Muscle layer of colon (tissue), 2 donors: ENCODE measurements around the gene RGS11.

Experiments
- H3K27ac ChIP-seq: one replicate; pipeline ENCODE4 v1.7.0; 2013; ENCODE audit warnings: low read depth, mild to moderate bottlenecking, low read length, moderate library complexity
- H3K27me3 ChIP-seq, 2 donors: one replicate each; pipeline ENCODE4 v1.7.0; 2013; ENCODE audit warnings: low read length in 2 of 2, mild to moderate bottlenecking in 2 of 2; ENCODE audit not compliant: insufficient read depth in 2 of 2, control insufficient read depth in 1 of 2
- H3K36me3 ChIP-seq: one replicate; pipeline ENCODE4 v1.7.0; 2013; ENCODE audit warnings: mild to moderate bottlenecking, low read length; ENCODE audit not compliant: insufficient read depth
- H3K4me1 ChIP-seq: one replicate; pipeline ENCODE4 v1.7.0; 2013; ENCODE audit warnings: mild to moderate bottlenecking, low read length; ENCODE audit not compliant: insufficient read depth
- H3K4me3 ChIP-seq, 2 donors: one replicate each; pipeline ENCODE4 v1.7.0; 2013; ENCODE audit warnings: low read length in 2 of 2, low read depth in 1 of 2, mild to moderate bottlenecking in 1 of 2, moderate library complexity in 1 of 2
- H3K9ac ChIP-seq: one replicate; pipeline ENCODE4 v1.7.0; 2013; ENCODE audit warnings: low read length
- H3K9me3 ChIP-seq: one replicate; pipeline ENCODE4 v1.7.0; 2013; ENCODE audit warnings: mild to moderate bottlenecking, low read length
- donor health status: abdominal sarcoma.
- donor health status: Adenocarcinoma of cecum.

RGS11 gene

DNA sequence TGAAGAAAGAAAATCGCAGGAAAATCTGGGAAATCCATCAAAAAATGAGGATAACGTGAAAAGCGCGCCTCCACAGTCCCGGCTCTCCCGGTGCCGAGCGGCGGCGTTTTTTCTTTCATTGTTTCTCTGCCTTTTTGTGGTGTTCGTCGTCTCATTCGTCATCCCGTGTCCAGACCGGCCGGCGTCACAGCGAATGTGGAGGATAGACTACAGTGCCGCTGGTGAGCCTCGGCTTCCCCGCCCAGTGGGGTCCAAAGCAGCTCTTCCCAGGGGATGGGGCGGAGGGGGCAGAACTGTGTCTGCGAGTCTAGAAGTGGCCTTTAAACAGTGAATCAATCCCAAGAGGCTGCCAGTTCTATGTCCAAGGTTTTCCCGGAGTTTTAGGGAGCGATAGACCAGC is 21.3 kb downstream of the RGS11 start:
- Histone ChIP-seq H3K27ac (no peak overlapping the region), H3K9ac (no peak overlapping the region), H3K27me3 (no peaks in the 10 kb centered on the region), H3K4me1 (no peaks in the 10 kb centered on the region), H3K36me3 (peaks cover 30% of the 10 kb centered on the region), H3K4me3 (no peak overlapping the region), H3K9me3 (no peaks in the 10 kb centered on the region)

DNA sequence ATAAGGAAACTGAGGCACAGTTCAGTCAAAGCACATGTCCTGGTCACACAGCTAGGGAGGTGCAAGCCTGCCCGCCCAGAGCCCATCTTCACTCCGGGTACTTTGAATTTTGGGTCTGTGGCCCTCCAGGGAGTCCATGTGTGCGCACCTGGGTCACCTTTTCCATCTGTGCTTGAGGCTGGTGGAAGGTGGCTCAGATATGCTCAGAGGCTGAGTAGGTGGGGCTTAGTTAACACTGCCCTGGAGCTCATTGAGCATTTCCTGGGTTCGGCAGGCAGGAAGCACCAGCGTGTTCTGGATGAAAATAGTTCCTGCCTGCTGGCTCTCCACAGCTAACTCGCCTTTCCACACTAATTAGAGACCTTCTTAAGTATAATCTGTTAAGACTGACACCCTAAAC is 21.9 kb downstream of the RGS11 start:
- no peaks in the 10 kb centered on the region for H3K4me1 ChIP-seq
- H3K4me3 ChIP-seq = no peak overlapping the region
- no peak overlapping the region for H3K27ac ChIP-seq
- H3K27me3 ChIP-seq = no peaks in the 10 kb centered on the region
- H3K36me3 ChIP-seq = peaks cover 26% of the 10 kb centered on the region
- H3K9ac ChIP-seq = no peak overlapping the region
- no peaks in the 10 kb centered on the region for H3K9me3 ChIP-seq

DNA sequence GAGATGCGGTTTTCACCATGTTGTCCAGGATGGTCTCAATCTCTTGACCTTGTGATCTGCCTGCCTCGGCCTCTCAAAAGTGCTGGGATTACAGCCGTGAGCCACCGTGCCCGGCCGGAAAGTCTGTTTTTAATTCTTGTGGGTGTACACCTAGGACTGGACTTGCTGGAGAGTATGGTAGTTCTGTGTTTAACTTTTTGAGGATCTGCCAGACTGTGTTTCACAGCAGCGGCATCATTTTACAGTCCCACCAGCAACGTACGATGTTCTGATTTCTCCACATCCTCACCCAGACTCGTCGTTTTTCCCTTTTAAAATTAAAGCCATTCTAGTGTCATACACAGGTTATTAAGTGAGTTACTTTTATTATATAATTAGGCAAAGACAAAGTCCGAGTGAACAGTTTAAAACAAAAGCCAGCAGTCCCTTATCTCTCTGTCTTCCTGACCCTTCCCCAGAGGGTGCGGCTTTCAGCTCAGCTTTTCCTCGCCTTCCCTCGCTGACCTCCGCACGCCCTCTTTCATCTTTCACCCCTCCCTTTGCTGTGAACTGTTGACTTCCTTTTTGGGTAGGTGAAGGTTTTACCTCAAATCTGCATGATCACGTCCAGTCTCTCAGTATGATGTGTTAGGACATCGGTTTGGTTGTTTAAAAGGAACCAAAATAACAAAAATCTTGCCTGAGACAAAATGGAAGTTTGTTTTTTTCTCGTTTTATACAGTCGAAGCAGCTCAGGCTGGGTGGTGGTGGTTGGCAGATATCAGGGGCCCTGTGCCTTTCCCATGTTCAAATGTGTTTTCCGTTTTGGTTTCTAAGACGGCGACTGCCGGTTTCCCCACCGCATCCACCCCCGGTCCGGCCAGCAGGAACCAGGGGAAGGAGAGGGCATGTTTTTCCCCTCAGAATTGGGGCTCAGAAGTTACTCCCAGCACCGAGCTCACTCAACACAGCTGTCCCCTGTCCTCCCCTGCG is 23.1 kb downstream of the RGS11 start:
- no peaks in the 10 kb centered on the region for H3K9me3 ChIP-seq
- H3K27ac ChIP-seq = no peak overlapping the region
- H3K9ac ChIP-seq = no peak overlapping the region
- peaks cover 26% of the 10 kb centered on the region for H3K36me3 ChIP-seq
- H3K4me3 ChIP-seq = no peak overlapping the region
- no peaks in the 10 kb centered on the region for H3K4me1 ChIP-seq
- no peaks in the 10 kb centered on the region for H3K27me3 ChIP-seq

DNA sequence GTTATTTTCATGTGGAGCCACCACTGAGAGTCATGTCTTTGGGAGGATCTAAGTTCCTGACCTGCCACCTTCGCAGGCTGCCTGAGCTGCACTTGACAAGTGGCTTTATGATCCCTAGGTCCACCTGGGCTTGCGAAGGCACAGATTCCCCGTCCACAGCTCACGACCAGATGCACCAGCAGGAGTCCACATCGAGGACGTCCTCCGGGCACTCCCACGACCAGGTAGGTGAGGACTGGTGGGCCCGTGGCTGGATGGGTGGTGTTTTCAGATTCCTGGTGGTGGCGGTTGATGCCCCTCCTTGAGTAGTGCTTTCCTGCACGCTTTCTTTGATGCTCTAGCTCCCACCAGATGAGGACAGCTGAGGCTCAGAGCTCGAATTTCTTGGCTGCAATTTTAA is 26.3 kb downstream of the RGS11 start:
- Histone ChIP-seq H3K4me3 (no peak overlapping the region), H3K9me3 (no peaks in the 10 kb centered on the region), H3K36me3 (peaks cover 19% of the 10 kb centered on the region), H3K27me3 (no peaks in the 10 kb centered on the region), H3K27ac (no peak overlapping the region), H3K9ac (no peak overlapping the region), H3K4me1 (no peaks in the 10 kb centered on the region)

DNA sequence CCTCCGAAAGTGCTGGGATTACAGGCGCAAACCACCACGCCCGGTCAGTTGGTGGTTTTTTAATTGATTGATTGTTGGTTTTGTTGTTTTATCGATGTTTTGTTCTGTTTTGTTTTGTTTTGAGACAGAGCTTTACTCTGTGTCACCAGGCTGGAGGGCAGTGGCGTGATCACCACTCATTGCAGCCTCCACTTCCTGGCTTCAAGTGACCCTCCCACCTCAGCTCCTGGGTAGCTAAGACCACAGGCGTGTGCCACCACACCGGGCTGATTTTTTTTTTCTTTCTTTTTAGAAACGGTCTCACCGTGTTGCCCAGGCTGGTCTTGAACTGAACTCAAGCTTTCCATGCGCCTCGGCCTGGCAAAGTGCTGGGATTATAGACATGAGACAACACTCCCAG is 28.7 kb downstream of the RGS11 start:
- H3K9me3 ChIP-seq = no peaks in the 10 kb centered on the region
- no peaks in the 10 kb centered on the region for H3K27me3 ChIP-seq
- H3K9ac ChIP-seq = no peak overlapping the region
- no peak overlapping the region for H3K27ac ChIP-seq
- H3K36me3 ChIP-seq = peaks cover 10% of the 10 kb centered on the region
- no peak overlapping the region for H3K4me3 ChIP-seq
- H3K4me1 ChIP-seq = no peaks in the 10 kb centered on the region

DNA sequence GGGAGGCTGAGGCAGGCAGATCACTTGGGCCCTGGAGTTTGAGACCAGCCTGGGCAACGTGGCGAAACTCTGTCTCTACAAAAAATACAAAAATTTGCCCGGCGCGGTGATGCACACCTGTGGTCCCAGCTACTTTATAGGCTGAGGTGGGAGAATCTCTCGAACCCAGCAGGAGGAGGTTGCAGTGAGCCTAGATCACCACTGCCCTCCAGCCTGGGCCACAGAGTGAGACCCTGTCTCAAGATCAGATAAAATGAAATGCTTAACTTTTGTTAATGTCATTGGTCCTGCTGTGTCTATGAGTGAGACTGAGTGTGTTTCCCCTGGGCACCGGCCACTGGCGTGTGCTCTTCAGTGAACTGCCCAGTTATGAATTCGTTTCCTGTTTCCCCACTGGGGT is 30.6 kb downstream of the RGS11 start:
- H3K36me3 ChIP-seq = peaks cover 2% of the 10 kb centered on the region
- no peak overlapping the region for H3K27ac ChIP-seq
- H3K9ac ChIP-seq = no peak overlapping the region
- H3K4me3 ChIP-seq = no peak overlapping the region
- peaks cover 5% of the 10 kb centered on the region for H3K4me1 ChIP-seq
- no peaks in the 10 kb centered on the region for H3K9me3 ChIP-seq
- H3K27me3 ChIP-seq = no peaks in the 10 kb centered on the region

DNA sequence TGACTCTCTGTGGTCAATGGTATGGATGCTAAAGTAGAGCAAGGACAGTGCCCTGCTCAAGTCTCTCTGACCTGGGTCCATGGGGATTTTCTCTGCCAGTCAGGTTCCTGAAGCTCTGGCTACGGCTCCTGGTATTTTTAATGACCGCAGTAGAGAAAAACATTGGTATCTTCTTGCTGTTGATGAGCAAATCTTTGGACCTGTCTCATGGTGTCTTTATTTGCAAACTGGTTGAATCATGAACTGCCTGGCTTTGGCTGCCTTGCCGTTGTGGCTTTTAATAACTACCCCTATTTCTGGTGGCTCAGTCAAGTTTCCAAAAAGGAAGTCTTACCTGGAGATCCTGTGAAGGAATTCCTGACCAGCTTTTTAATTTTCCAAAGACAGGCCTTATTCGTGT is 32.4 kb downstream of the RGS11 start:
- H3K27ac ChIP-seq = no peak overlapping the region
- no peaks in the 10 kb centered on the region for H3K27me3 ChIP-seq
- no peak overlapping the region for H3K9ac ChIP-seq
- H3K36me3 ChIP-seq = no peaks in the 10 kb centered on the region
- H3K4me3 ChIP-seq = no peak overlapping the region
- H3K9me3 ChIP-seq = no peaks in the 10 kb centered on the region
- peaks cover 12% of the 10 kb centered on the region for H3K4me1 ChIP-seq

DNA sequence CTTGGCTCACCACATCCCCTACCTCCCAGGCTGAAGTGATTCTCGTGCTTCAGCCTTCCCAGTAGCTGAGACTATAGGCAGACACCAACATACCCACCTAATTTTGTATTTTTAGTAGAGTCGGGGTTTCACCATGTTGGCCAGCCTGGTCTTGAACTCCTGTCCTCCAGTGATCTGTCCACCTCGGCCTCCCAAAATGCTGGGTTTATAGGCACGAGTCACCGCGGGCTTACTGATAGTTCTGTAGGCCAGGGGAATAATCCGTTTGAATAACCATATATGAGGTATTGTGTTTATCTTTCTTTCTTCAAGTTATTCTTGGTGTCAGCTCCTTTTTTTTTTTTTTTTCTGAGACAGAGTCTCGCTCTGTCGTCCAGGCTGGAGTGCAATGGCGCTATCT is 33.5 kb downstream of the RGS11 start:
- no peak overlapping the region for H3K4me3 ChIP-seq
- H3K9me3 ChIP-seq = no peaks in the 10 kb centered on the region
- peaks cover 12% of the 10 kb centered on the region for H3K4me1 ChIP-seq
- H3K36me3 ChIP-seq = no peaks in the 10 kb centered on the region
- H3K27me3 ChIP-seq = no peaks in the 10 kb centered on the region
- H3K9ac ChIP-seq = no peak overlapping the region
- H3K27ac ChIP-seq = no peak overlapping the region

DNA sequence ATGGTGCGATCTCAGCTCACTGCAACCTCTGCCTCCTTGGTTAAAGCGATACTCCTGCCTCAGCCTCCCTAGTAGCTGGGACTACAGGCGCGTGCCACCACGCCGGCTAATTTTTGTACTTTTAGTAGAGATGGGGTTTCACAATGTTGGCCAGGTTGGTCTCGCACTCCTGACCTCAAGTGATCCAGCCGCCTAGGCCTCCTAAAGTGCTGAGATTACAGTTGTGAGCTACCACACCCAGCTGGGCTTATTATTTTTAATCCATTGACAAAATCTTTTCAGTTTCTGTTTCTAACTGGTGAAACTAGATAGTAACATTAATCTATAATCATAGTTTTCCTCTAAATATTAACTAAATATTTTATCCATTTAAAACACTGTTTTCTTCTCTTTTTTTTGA is 35.2 kb downstream of the RGS11 start:
- Histone ChIP-seq H3K4me1 (peaks cover 14% of the 10 kb centered on the region), H3K4me3 (no peak overlapping the region), H3K27ac (no peak overlapping the region)

DNA sequence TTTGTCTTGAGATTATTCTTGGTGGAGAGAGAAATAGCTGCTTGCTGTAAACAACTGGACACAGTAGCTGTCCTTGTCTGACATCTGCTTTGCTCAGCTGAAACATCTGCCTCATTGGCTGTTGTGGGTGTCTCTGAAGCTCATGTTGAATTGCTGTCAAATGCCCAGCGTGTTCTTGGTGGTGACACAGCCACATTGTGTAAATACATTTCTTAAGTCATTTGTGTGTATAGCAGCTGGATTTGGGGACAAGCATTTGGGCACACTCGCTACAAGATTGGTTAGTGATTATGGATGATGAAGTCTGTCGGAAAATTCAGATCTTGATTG is 35.8 kb downstream of the RGS11 start:
- Histone ChIP-seq H3K9ac (no peak overlapping the region), H3K27me3 (no peaks in the 10 kb centered on the region), H3K9me3 (no peaks in the 10 kb centered on the region), H3K36me3 (no peaks in the 10 kb centered on the region), H3K4me3 (no peak overlapping the region), H3K4me1 (peaks cover 17% of the 10 kb centered on the region), H3K27ac (no peak overlapping the region)

More for the DNA sequence above, 35.2 kb downstream of the RGS11 start:
- Histone ChIP-seq H3K36me3 (no peaks in the 10 kb centered on the region), H3K9ac (no peak overlapping the region), H3K9me3 (no peaks in the 10 kb centered on the region), H3K27me3 (no peaks in the 10 kb centered on the region)

DNA sequence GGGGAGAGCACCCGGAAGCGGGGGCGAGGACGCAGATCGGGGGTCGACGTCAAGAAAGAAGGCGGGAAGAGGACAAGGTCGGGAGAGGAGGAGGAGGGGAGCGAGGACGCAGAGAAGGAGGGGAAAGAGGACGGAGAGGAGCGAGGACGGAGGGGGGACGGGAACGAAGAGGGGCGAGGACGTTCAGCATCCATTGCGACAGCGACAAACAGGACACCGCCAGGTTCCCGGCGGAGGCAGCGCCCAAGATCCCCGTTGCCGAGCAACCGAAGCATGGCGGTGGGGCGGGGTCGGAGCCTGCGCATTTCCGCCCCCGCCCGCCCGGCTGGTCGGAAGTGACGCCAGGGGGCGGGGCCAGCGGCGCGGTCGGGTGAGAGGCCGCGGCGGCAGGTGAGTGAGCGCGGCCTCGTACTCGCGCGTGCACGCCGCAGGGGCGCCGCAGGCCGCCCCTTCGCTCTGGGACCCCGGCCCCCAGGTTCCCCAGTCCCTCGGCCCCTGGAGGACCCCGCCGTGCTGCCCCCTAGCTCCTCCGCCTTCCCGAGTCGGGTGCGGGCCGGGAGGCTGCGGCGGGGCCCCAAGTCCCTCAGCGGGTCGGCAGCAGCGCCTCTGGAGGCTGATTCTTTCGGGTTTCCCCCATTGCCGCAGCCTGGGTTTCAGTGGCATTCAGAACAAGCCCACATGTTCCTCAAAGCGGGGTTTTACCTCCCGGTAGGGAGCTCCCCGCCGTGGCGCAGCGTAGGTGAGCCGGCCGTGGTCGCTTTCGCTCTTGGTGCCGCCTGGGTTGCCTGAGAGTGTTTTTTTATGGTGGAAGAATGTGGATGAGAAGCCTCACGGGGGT is 41.1 kb downstream of the RGS11 start, which contains the start of gene FAM234A:
FAM234A (plus strand) TSS at position 354 of the 838 bp plus-strand sequence. CDS start 19,593 bp downstream, outside the sequence.
- H3K36me3 ChIP-seq = no peaks in the 10 kb centered on the region
- H3K4me1 ChIP-seq = peaks cover 8% of the 10 kb centered on the region
- H3K27me3 ChIP-seq = no peaks in the 10 kb centered on the region
- H3K27ac ChIP-seq = peak within 1 kb of the TSS; percentile 97
- H3K9me3 ChIP-seq = no peaks in the 10 kb centered on the region
- peak within 1 kb of the TSS; percentile 100 for H3K9ac ChIP-seq
- H3K4me3 ChIP-seq = peak within 1 kb of the TSS; percentile 84 to 97
